Calu3 (cell line): ENCODE results near the gene IL19. TPM values are rescaled to one million over a fixed set of nuclear protein-coding genes. Genes with fewer than 3 reads are reported as not detected.

ENCODE experiments used
- BruUV-seq: library from RNA; stranded (reverse); fragments of 400-500 nt; replicated peaks from 2 replicates; lab custom pipeline; 2021; lab: Mats Ljungman, UMichigan
- CTCF ChIA-PET: fragments of 300-600 bp; sonication (Branson Sonifier 250); formaldehyde crosslinking; loops from one replicate; lab custom pipeline; 2022; ENCODE audit warnings: antibody characterized with exemption; lab: Charles Lee
- DNase-seq: peaks from one replicate; pipeline ENCODE4 v3.0.0; 2022
- H3K27ac Mint-ChIP-seq: one replicate; pipeline ENCODE4 v1.8.0; 2022; ENCODE audit warnings: mixed read lengths; ENCODE audit not compliant: unreplicated experiment
- H3K27me3 Mint-ChIP-seq: one replicate; pipeline ENCODE4 v1.8.0; 2022; ENCODE audit warnings: mixed read lengths; ENCODE audit not compliant: unreplicated experiment
- H3K36me3 Mint-ChIP-seq: one replicate; pipeline ENCODE4 v1.8.0; 2022; ENCODE audit warnings: mild to moderate bottlenecking, moderate library complexity, mixed read lengths; ENCODE audit not compliant: insufficient read depth, unreplicated experiment
- H3K4me1 Mint-ChIP-seq: one replicate; pipeline ENCODE4 v1.8.0; 2022; ENCODE audit warnings: mild to moderate bottlenecking, low read depth, mixed read lengths; ENCODE audit not compliant: unreplicated experiment
- H3K4me3 Mint-ChIP-seq: one replicate; pipeline ENCODE4 v1.8.0; 2022; ENCODE audit warnings: mild to moderate bottlenecking, low read depth, moderate library complexity, mixed read lengths; ENCODE audit not compliant: unreplicated experiment
- H3K9me3 Mint-ChIP-seq: one replicate; pipeline ENCODE4 v1.8.0; 2022; ENCODE audit warnings: low read depth, mixed read lengths; ENCODE audit not compliant: unreplicated experiment
- CTCF ChIP-seq: fragments of 200-600 bp; IDR thresholded peaks from one replicate; pipeline ENCODE4 v1.8.0; 2022; ENCODE audit warnings: antibody characterized with exemption; ENCODE audit not compliant: unreplicated experiment
- intact Hi-C: fragments of 100-400 bp; cut with micrococcal nuclease; formaldehyde crosslinking; loops from one replicate; pipeline ENCODE4 v1.10.0; 2022; ENCODE audit not compliant: unreplicated experiment
- total RNA-seq: library from RNA; stranded (reverse); gene quantifications from 2 replicates; pipeline ENCODE4 v1.2.3, GENCODE V29; 2022

Gene IL19
- total RNA-seq, 1 experiment from 2014 or later, result not detected

GRCh38 chr1:206867716-206868115 lies 97.1 kb downstream of the IL19 start:
- Mint-ChIP-seq H3K4me1 (no peaks in the 10 kb centered on the region), H3K27ac (no peak overlapping the region), H3K4me3 (no peak overlapping the region), H3K36me3 (no peaks in the 10 kb centered on the region), H3K9me3 (no peaks in the 10 kb centered on the region), H3K27me3 (peaks cover 75% of the 10 kb centered on the region)
- no peak for TF ChIP-seq CTCF
- intact Hi-C loops, result no loop called here
- DNase-seq, result no peak
- no TSS peak for BruUV-seq
- CTCF ChIA-PET, result no interaction called here

GRCh38 chr1:206868264-206868663 lies 97.7 kb downstream of the IL19 start:
- H3K36me3 Mint-ChIP-seq, result no peaks in the 10 kb centered on the region
- no peak overlapping the region for H3K4me3 Mint-ChIP-seq
- H3K27ac Mint-ChIP-seq, result no peak overlapping the region
- no TSS peak for BruUV-seq
- H3K27me3 Mint-ChIP-seq, result peaks cover 69% of the 10 kb centered on the region
- H3K4me1 Mint-ChIP-seq, result no peaks in the 10 kb centered on the region
- no peak for TF ChIP-seq CTCF
- CTCF ChIA-PET, result interaction anchor here (0.6 kb wide), 1 partner anchor 41 kb away, joined by 4 read pairs; no protein-coding TSS in a partner anchor
- DNase-seq, result no peak
- intact Hi-C loops, result no loop called here
- H3K9me3 Mint-ChIP-seq, result no peaks in the 10 kb centered on the region

- no peak overlapping the region for H3K27ac Mint-ChIP-seq
- no peaks in the 10 kb centered on the region for H3K4me1 Mint-ChIP-seq
- no peak for TF ChIP-seq CTCF
- H3K36me3 Mint-ChIP-seq, result no peaks in the 10 kb centered on the region
- H3K27me3 Mint-ChIP-seq, result peaks cover 65% of the 10 kb centered on the region
- CTCF ChIA-PET, result no interaction called here
- intact Hi-C loops, result no loop called here
- H3K4me3 Mint-ChIP-seq, result no peak overlapping the region
- H3K9me3 Mint-ChIP-seq, result peaks cover 3% of the 10 kb centered on the region
- BruUV-seq, result no TSS peak
- DNase-seq, result no peak
These were observed 101.6 kb downstream of the IL19 start for GRCh38 chr1:206872139-206872538.

GRCh38 chr1:206873603-206874188 lies 103.1 kb downstream of the IL19 start:
- Mint-ChIP-seq H3K4me3 (no peak overlapping the region), H3K27me3 (peaks cover 51% of the 10 kb centered on the region), H3K9me3 (peaks cover 8% of the 10 kb centered on the region), H3K36me3 (no peaks in the 10 kb centered on the region), H3K4me1 (no peaks in the 10 kb centered on the region), H3K27ac (no peak overlapping the region)
- no peak for TF ChIP-seq CTCF
- no TSS peak for BruUV-seq
- intact Hi-C loops, result no loop called here
- CTCF ChIA-PET, result no interaction called here
- DNase-seq, result no peak
